Suprapubic skin (tissue), 3 donors: Measurements from ENCODE around the gene CLPSL2.

Experiments used
- CTCF ChIP-seq, 2 donors: fragments of 200-600 bp in 1 of 2; fragments of 450-650 bp in 1 of 2; sonication (generic) in 1 of 2; IDR thresholded peaks; one replicate each; pipeline ENCODE4 v1.5.1; 2016 to 2019; ENCODE audit warnings: antibody characterized with exemption in 2 of 2, mild to moderate bottlenecking in 1 of 2, moderate library complexity in 1 of 2
- EP300 ChIP-seq: sonication (generic); formaldehyde crosslinking; IDR thresholded peaks from one replicate; pipeline ENCODE4 v1.6.1; 2017; ENCODE audit warnings: antibody characterized with exemption

- no peak for TF ChIP-seq CTCF (IDR thresholded peaks at IDR 0.05)
- no peak for TF ChIP-seq EP300
Measured at GRCh38 chr6:35823601-35824000, 47.2 kb downstream of the CLPSL2 start.
